NB4 (cell line): ENCODE data around the gene GPR22.

ENCODE experiments used
- DNase-seq: peaks from one replicate; pipeline ENCODE4 v3.0.0; 2010; ENCODE audit warnings: low read depth
- H3K4me3 ChIP-seq: one replicate; pipeline ENCODE4 v1.5.1; 2011; ENCODE audit warnings: mild to moderate bottlenecking, low read depth, low read length, moderate library complexity
- CTCF ChIP-seq: IDR thresholded peaks from one replicate; pipeline ENCODE4 v1.5.1; 2012; ENCODE audit warnings: low read depth, low read length
- MAX ChIP-seq: IDR thresholded peaks from 2 replicates; pipeline ENCODE4 v1.6.1; 2011; ENCODE audit warnings: low read depth, low read length
- MYC ChIP-seq: IDR thresholded peaks from 2 replicates; pipeline ENCODE4 v1.6.1; 2011; ENCODE audit warnings: low read depth, low read length
- POLR2A ChIP-seq: IDR thresholded peaks from 2 replicates; pipeline ENCODE4 v1.6.1; 2011; ENCODE audit warnings: mild to moderate bottlenecking; ENCODE audit not compliant: insufficient read length; ENCODE audit errors: extremely low read depth

The GPR22 gene

GRCh38 chr7:107505997-107506673 lies 36.3 kb downstream of the GPR22 start:
- DNase-seq = no peak
- H3K4me3 ChIP-seq = no peak overlapping the region
- TF ChIP-seq POLR2A (no peak), MAX (no peak), CTCF (no peak), MYC (no peak)

- TF ChIP-seq POLR2A (no peak), MYC (no peak), MAX (no peak), CTCF (no peak)
- no peak overlapping the region for H3K4me3 ChIP-seq
- DNase-seq = peak; percentile 62
These were observed 37.0 kb downstream of the GPR22 start for GRCh38 chr7:107506674-107507339.
